ENCODE results near the gene PPP2R5C.
"Not testable (repeated sequence)": the region's sequence is repeated elsewhere in the genome, so short reads cannot be mapped to it uniquely, and the experiment has no call there.

PPP2R5C gene

GRCh38 chr14:101727611-101728366 lies 33.7 kb upstream of the PPP2R5C start:
- no peak for DNase-seq

GRCh38 chr14:101728367-101728742 lies 33.2 kb upstream of the PPP2R5C start:
- DNase-seq = no peak

- no peak for DNase-seq
These were observed 32.1 kb upstream of the PPP2R5C start for GRCh38 chr14:101729382-101729781.

GRCh38 chr14:101730157-101730556 lies 31.4 kb upstream of the PPP2R5C start:
- DNase-seq = not testable (repeated sequence)

- no peak for DNase-seq
These were observed 30.8 kb upstream of the PPP2R5C start for GRCh38 chr14:101730626-101731186.

GRCh38 chr14:101731187-101732080 lies 30.1 kb upstream of the PPP2R5C start:
- DNase-seq = peak; percentile 86

- peak in 1 of 2 experiments; percentile 12 for DNase-seq
These were observed 29.4 kb upstream of the PPP2R5C start for GRCh38 chr14:101732118-101732517.

- DNase-seq = no peak
These were observed 28.3 kb upstream of the PPP2R5C start for GRCh38 chr14:101733211-101733610.

- no peak for DNase-seq
These were observed 27.2 kb upstream of the PPP2R5C start for GRCh38 chr14:101734246-101734847.

GRCh38 chr14:101735453-101735852 lies 26.1 kb upstream of the PPP2R5C start:
- no peak for DNase-seq

- no peak for DNase-seq
These were observed 25.4 kb upstream of the PPP2R5C start for GRCh38 chr14:101736071-101736470.

GRCh38 chr14:101736585-101736984 lies 24.9 kb upstream of the PPP2R5C start:
- DNase-seq = no peak

- DNase-seq = no peak
These were observed 23.8 kb upstream of the PPP2R5C start for GRCh38 chr14:101737414-101738339.

- no peak for DNase-seq
These were observed 22.7 kb upstream of the PPP2R5C start for GRCh38 chr14:101738703-101739320.

- DNase-seq = no peak
These were observed 21.9 kb upstream of the PPP2R5C start for GRCh38 chr14:101739446-101740141.

- no peak for DNase-seq
These were observed 20.5 kb upstream of the PPP2R5C start for GRCh38 chr14:101740981-101741380.

GRCh38 chr14:101743701-101744100 lies 17.8 kb upstream of the PPP2R5C start:
- no peak for DNase-seq

- not testable (repeated sequence) for DNase-seq
These were observed 17.1 kb upstream of the PPP2R5C start for GRCh38 chr14:101744382-101744781.

- DNase-seq = not testable (repeated sequence)
These were observed 11.8 kb upstream of the PPP2R5C start for GRCh38 chr14:101749756-101750155.

GRCh38 chr14:101754893-101755292 lies 6.6 kb upstream of the PPP2R5C start:
- DNase-seq = no peak

All from SW 1271 (cell line).